ENCODE measurements around the gene KRT27.
"Not testable (repeated sequence)": the region's sequence is repeated elsewhere in the genome, so short reads cannot be mapped to it uniquely, and the experiment has no call there.

KRT27 gene, protein sequence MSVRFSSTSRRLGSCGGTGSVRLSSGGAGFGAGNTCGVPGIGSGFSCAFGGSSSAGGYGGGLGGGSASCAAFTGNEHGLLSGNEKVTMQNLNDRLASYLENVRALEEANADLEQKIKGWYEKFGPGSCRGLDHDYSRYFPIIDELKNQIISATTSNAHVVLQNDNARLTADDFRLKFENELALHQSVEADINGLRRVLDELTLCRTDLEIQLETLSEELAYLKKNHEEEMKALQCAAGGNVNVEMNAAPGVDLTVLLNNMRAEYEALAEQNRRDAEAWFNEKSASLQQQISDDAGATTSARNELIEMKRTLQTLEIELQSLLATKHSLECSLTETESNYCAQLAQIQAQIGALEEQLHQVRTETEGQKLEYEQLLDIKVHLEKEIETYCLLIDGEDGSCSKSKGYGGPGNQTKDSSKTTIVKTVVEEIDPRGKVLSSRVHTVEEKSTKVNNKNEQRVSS

GRCh38 chr17:40782450-40782849 lies at the start of gene KRT27:
TSS of gene KRT27 (minus strand) at chr17:40782550. CDS start at chr17:40782493, 57 bp downstream.
- no peak for DNase-seq (ENCODE audit: low read depth in 1 of 2, low spot score in 1 of 2)

DNA sequence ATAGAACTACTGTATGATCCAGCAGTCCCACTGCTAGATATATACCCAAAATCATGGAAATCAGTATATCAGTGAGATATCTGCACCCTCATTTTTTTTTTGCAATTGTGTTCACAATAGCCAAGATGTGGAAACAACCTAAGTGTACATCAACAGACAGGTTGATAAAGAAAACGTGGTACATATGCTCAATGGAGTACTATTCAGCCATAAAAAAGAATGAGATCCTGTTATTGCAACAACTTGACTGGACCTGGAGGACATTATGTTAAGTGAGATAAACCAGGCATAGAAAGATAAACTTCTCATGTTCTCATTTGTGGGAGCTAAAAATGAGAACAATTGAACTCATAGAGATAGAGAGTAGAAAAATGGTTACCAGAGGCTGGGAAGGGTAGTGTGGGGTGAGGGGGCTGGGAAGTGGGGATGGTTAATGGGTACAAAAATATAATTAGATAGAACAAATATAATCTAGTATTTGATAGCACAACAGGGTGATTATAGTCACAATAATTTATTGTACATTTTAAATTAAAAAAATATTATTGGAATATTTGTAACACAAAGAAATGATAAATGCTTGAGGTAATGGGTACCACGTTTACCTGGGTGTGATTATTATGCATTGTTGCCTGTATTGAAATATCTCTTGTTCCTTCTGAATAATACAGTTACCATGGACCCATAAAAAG lies 47.9 kb upstream of the KRT27 start:
- no peak for DNase-seq (ENCODE audit: low read depth in 1 of 2, low spot score in 1 of 2)

GRCh38 chr17:40828454-40829044 lies 46.2 kb upstream of the KRT27 start:
- DNase-seq (ENCODE audit: low read depth in 1 of 2, low spot score in 1 of 2), result no peak

GRCh38 chr17:40827746-40828453 lies 45.5 kb upstream of the KRT27 start:
- no peak for DNase-seq (ENCODE audit: low read depth in 1 of 2, low spot score in 1 of 2)

- no peak for DNase-seq (ENCODE audit: low read depth in 1 of 2, low spot score in 1 of 2)
These were observed 43.2 kb upstream of the KRT27 start for GRCh38 chr17:40825599-40825998.

GRCh38 chr17:40824015-40824832 lies 41.9 kb upstream of the KRT27 start:
- DNase-seq (ENCODE audit: low read depth in 1 of 2, low spot score in 1 of 2), result no peak

- no peak for DNase-seq (ENCODE audit: low read depth in 1 of 2, low spot score in 1 of 2)
These were observed 39.9 kb upstream of the KRT27 start, which contains the start of gene KRT10 for GRCh38 chr17:40822132-40822812. TSS of gene KRT10 (minus strand) at chr17:40822614. CDS start at chr17:40822585, 29 bp downstream.

DNA sequence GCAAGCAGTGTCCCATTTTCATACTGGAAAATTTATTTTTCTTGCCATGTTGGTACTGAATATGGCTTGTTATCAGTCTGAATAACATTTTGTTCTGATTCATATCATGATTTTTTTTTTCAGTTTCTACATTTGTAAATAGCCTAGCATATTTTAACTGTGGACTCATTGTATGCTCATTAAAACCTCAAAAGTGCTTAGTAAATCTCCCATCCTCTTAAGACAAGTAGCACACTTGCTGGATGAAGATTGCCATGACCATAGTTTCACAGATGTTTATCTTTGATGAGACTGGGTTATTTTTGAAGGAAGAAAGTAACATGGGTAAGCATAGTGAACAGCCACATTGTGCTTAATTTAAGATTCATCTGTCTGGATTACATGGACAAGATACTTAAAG lies 39.2 kb upstream of the KRT27 start:
- no peak for DNase-seq (ENCODE audit: low read depth in 1 of 2, low spot score in 1 of 2)

- DNase-seq (ENCODE audit: low read depth in 1 of 2, low spot score in 1 of 2), result no peak
These were observed 38.0 kb upstream of the KRT27 start for GRCh38 chr17:40820228-40820838.

DNA sequence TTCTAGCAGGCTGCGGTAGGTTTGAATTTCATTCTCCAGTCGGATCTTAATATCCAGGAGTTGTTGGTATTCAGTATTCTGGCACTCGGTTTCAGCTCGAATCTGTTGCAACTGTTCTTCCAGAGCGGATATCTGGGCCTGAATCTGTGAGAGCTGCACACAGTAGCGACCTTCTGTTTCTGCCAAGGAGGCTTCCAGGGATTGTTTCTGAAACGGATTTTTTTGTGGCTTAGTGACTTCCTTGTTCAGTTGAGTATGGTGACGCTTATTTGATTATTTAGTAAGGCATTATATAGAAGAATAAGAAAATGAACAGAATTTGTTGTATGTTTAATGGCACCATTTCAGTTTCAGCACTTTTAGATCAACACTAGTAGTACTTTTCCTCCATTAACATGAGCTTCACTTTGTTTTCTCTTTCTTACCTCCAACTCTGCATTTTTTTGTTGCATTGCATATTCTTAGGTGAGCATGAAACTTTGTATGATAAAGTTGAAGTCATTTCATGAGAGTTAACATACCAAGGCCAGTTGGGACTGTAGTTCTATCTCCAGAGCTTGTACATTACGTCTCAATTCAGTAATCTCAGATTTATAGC lies 37.3 kb upstream of the KRT27 start:
- no peak for DNase-seq (ENCODE audit: low read depth in 1 of 2, low spot score in 1 of 2)

DNA sequence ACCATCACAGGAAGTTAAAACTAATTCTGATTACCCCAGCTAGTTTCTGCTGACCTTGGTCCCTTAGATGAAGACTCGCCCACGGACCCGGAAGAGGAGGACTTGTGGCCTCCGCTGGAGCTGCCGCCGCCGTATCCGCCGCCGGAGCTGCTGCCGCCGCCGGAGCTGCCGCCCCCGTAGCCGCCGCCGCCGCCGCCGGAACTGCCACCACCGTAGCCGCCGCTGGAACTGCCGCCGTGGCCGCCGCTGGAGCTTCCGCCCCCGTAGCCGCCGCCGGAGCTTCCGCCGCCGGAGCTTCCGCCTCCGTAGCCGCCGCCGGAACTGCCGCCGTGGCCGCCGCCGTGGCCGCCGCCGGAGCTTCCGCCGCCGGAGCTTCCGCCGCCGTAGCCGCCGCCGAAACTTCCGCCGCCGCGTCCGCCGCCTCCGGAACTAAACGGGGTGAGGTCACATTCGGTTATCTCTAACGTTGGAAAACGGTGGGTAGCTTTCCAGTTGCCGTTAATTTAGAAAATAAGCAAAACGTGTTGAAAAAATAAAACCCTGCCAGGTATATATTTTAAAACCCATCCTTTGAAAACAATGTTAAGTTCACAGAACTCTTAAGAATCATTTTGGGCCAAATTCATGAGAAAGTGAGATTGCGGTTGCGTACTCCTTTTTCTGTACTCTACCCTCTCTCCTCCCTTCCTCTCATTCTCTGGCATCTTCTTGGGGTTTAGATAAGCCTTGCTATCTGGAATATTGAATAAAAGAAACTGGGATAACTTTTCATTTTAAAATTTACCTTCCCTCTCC lies 36.6 kb upstream of the KRT27 start:
- DNase-seq (ENCODE audit: low read depth in 1 of 2, low spot score in 1 of 2), result peak; percentile 71 to 78

- DNase-seq (ENCODE audit: low read depth in 1 of 2, low spot score in 1 of 2), result no peak
These were observed 36.0 kb upstream of the KRT27 start for GRCh38 chr17:40818343-40818732.

GRCh38 chr17:40817103-40817682 lies 34.8 kb upstream of the KRT27 start:
- DNase-seq (ENCODE audit: low read depth in 1 of 2, low spot score in 1 of 2), result no peak

GRCh38 chr17:40816569-40816968 lies 34.2 kb upstream of the KRT27 start:
- no peak for DNase-seq (ENCODE audit: low read depth in 1 of 2, low spot score in 1 of 2)

DNA sequence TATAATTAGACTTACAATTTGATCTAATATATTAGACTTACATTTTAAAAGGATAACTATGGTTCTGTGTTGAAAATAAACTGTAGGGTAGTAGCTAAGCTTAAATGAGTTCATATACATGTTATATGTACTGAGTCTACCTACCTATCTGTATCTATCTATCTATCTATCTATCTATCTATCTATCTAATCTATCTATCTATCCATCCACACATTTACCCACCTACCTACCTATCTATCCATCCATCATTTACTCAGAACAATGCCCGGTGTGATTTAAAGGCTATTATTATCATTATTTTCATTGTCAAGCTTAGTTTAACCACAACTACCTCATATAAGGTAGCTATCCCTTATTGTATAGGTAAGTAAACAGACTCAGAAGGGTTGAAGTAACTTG lies 33.0 kb upstream of the KRT27 start:
- DNase-seq (ENCODE audit: low read depth in 1 of 2, low spot score in 1 of 2), result no peak

GRCh38 chr17:40814657-40815056 lies 32.3 kb upstream of the KRT27 start:
- not testable (repeated sequence) for DNase-seq (ENCODE audit: low read depth in 1 of 2, low spot score in 1 of 2)

DNA sequence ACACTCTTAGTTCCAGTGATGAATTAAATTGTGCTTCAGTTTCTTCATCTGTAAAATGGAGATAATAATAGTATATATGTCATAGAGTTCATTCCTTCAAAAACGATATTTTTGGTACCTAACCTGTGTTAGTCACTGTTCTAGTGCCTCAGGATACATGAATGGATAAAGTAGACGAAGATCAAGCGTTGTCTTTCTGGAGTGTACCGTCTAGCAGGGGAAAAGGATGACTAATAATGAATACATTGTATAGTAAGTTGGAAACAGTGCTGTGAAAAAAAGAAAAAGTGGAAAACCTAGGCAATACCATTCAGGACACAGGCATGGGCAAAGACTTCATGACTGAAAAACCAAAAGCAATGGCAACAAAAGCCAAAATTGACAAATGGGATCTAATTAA lies 31.5 kb upstream of the KRT27 start:
- no peak for DNase-seq (ENCODE audit: low read depth in 1 of 2, low spot score in 1 of 2)

GRCh38 chr17:40812639-40813038 lies 30.3 kb upstream of the KRT27 start:
- DNase-seq (ENCODE audit: low read depth in 1 of 2, low spot score in 1 of 2), result no peak

Measured in activated T-helper 1 cell treated with anti-CD3 and anti-CD28 coated beads, Interleukin-2, amount 50 U/mL, for 16 hours (primary cell).